Activated CD8-positive, alpha-beta memory T cell treated with anti-CD3 and anti-CD28 coated beads, Interleukin-2, amount 50 U/mL, for 24 hours (primary cell): ENCODE data around the gene AREL1.

Experiments
- DNase-seq: peaks from one replicate; pipeline ENCODE4 v3.0.0-alpha.2; 2020; ENCODE audit errors: extremely low read depth

The AREL1 gene

GRCh38 chr14:74635847-74636246 lies 77.0 kb downstream of the AREL1 start:
- DNase-seq = no peak

GRCh38 chr14:74634964-74635363 lies 77.9 kb downstream of the AREL1 start:
- DNase-seq = no peak

- DNase-seq = no peak
Observed at GRCh38 chr14:74634481-74634880, 78.4 kb downstream of the AREL1 start.

GRCh38 chr14:74630881-74631690 lies 81.8 kb downstream of the AREL1 start:
- DNase-seq = no peak

- DNase-seq = no peak
Observed at GRCh38 chr14:74628418-74628817, 84.5 kb downstream of the AREL1 start.

GRCh38 chr14:74627076-74627475 lies 85.8 kb downstream of the AREL1 start:
- DNase-seq = no peak

- DNase-seq = no peak
Observed at GRCh38 chr14:74622257-74622656, 90.6 kb downstream of the AREL1 start.

GRCh38 chr14:74621556-74621955 lies 91.3 kb downstream of the AREL1 start:
- no peak for DNase-seq

- no peak for DNase-seq
Observed at GRCh38 chr14:74620923-74621322, 92.0 kb downstream of the AREL1 start.

GRCh38 chr14:74620497-74620921 lies 92.4 kb downstream of the AREL1 start:
- no peak for DNase-seq

GRCh38 chr14:74619672-74620131 lies 93.2 kb downstream of the AREL1 start:
- DNase-seq = no peak

GRCh38 chr14:74618078-74618952 lies 94.6 kb downstream of the AREL1 start:
- peak; percentile 34 for DNase-seq

- DNase-seq = no peak
Observed at GRCh38 chr14:74616996-74617700, 95.7 kb downstream of the AREL1 start.

- no peak for DNase-seq
Observed at GRCh38 chr14:74616507-74616906, 96.4 kb downstream of the AREL1 start.

- DNase-seq = no peak
Observed at GRCh38 chr14:74615735-74616134, 97.1 kb downstream of the AREL1 start.

- DNase-seq = no peak
Observed at GRCh38 chr14:74614508-74615495, 98.1 kb downstream of the AREL1 start.

- no peak for DNase-seq
Observed at GRCh38 chr14:74613211-74613914, 99.5 kb downstream of the AREL1 start.

GRCh38 chr14:74612350-74613021 lies 100.4 kb downstream of the AREL1 start:
- peak; percentile 35 for DNase-seq

GRCh38 chr14:74611650-74612349 lies 101.1 kb downstream of the AREL1 start, which contains the start of gene LTBP2:
Gene LTBP2, minus strand, starts transcription at chr14:74612237. Its CDS starts 293 bp downstream, at chr14:74611944.
- no peak for DNase-seq
